K562 (cell line): ENCODE data around the gene PLA2G2E. TPM values are rescaled to one million over a fixed set of nuclear protein-coding genes. Genes with fewer than 3 reads are reported as not detected.
"Not testable (repeated sequence)": the region's sequence is repeated elsewhere in the genome, so short reads cannot be mapped to it uniquely, and the experiment has no call there.

Experiments used
- ATAC-seq: fragments of 200-7000 bp; cut with Tn5 transposase; 3 replicates; pipeline ENCODE4 v1.9.1; 2020; ENCODE audit warnings: moderate library complexity
- BruUV-seq: library from RNA; stranded (reverse); fragments of 400-500 nt; replicated peaks from 2 replicates; lab custom pipeline; 2021; lab: Mats Ljungman, UMichigan
- CTCF ChIA-PET: fragments of 300-600 bp; formaldehyde crosslinking; extraction: SDS; loops from one replicate; lab custom pipeline; 2021; ENCODE audit warnings: low intra/inter-chr PET ratio; lab: Yijun Ruan, JAX
- POLR2A ChIA-PET: fragments of 300-600, 350-650 bp; sonication (Branson Sonifier 250); formaldehyde crosslinking; extraction: SDS; loops from one replicate; lab custom pipeline; 2021; ENCODE audit warnings: antibody characterized with exemption, inconsistent platforms; lab: Yijun Ruan, JAX
- DNase-seq, 4 experiments: peaks; one replicate each; pipeline versions ENCODE4 v3.0.0 to v3.0.0-alpha.2; 2011 to 2018; ENCODE audit warnings: low spot score in 3 of 4, mixed read lengths in 3 of 4; ENCODE audit errors: extremely low read depth in 1 of 4
- FAIRE-seq: peaks from 2 replicates; lab custom pipeline; 2011; peaks lifted over from hg19 to GRCh38; lab: Jason Lieb, UNC
- H2AFZ ChIP-seq: 2 replicates; pipeline ENCODE4 v1.6.0; 2011; ENCODE audit warnings: low read depth, low read length, control low read depth, inconsistent platforms
- H3K27ac ChIP-seq: fragments of 200-600 bp; 3 replicates; pipeline ENCODE4 v1.8.0; 2011; ENCODE audit warnings: low read depth, mild to moderate bottlenecking, control low read depth, inconsistent platforms, low read length, moderate library complexity, mixed read lengths; ENCODE audit errors: extremely low read depth
- H3K27me3 ChIP-seq, 2 experiments: fragments of 300-600 bp in 1 of 2; 2 replicates in 1 of 2; 3 replicates in 1 of 2; pipeline versions ENCODE4 v1.6.0 to v1.8.0; 2011; ENCODE audit warnings: inconsistent platforms in 2 of 2, low read length in 2 of 2, mild to moderate bottlenecking in 1 of 2, mixed read lengths in 1 of 2, moderate library complexity in 1 of 2; ENCODE audit not compliant: control insufficient read depth in 2 of 2, insufficient read depth in 2 of 2
- H3K36me3 ChIP-seq: fragments of 300-600 bp; 3 replicates; pipeline ENCODE4 v1.8.0; 2011; ENCODE audit warnings: mild to moderate bottlenecking, low read length, inconsistent platforms; ENCODE audit not compliant: control insufficient read depth, insufficient read depth
- H3K4me1 ChIP-seq, 2 experiments: fragments of 200-600 bp in 1 of 2; replicated peaks in 1 of 2; 2 replicates in 1 of 2; 3 replicates in 1 of 2; pipeline versions ENCODE4 v1.5.1 to v1.8.0; 2011; ENCODE audit warnings: inconsistent platforms in 2 of 2, low read length in 2 of 2, mild to moderate bottlenecking in 1 of 2, mixed read lengths in 1 of 2, moderate library complexity in 1 of 2; ENCODE audit not compliant: control insufficient read depth in 2 of 2, insufficient read depth in 2 of 2
- H3K4me2 ChIP-seq: 2 replicates; pipeline ENCODE4 v1.6.1; 2011; ENCODE audit warnings: low read length, control low read depth, inconsistent platforms, mixed read lengths; ENCODE audit not compliant: insufficient read depth
- H3K4me3 ChIP-seq: fragments of 200-600 bp; sonication (generic), shearing (Covaris generic); 2 replicates; pipeline ENCODE4 v1.5.1; 2016; ENCODE audit warnings: control low read depth, inconsistent platforms
- H3K79me2 ChIP-seq: fragments of 200-600 bp; 3 replicates; pipeline ENCODE4 v1.8.0; 2011; ENCODE audit warnings: low read length, inconsistent platforms; ENCODE audit not compliant: control insufficient read depth, insufficient read depth
- H3K9ac ChIP-seq, 2 experiments: 2 replicates each; pipeline versions ENCODE4 v1.6.0 to v1.6.1; 2011; ENCODE audit warnings: low read depth in 2 of 2, low read length in 2 of 2, control low read depth in 1 of 2, inconsistent platforms in 1 of 2, mild to moderate bottlenecking in 1 of 2, mixed read lengths in 1 of 2; ENCODE audit not compliant: insufficient read depth in 1 of 2
- H3K9me1 ChIP-seq: one replicate; pipeline ENCODE4 v1.6.0; 2011; ENCODE audit warnings: inconsistent platforms, mild to moderate bottlenecking, low read length, moderate library complexity; ENCODE audit not compliant: control insufficient read depth, insufficient read depth
- H3K9me3 ChIP-seq: replicated peaks from 2 replicates; pipeline ENCODE4 v1.5.1; 2011; ENCODE audit warnings: low read depth, low read length, inconsistent platforms; ENCODE audit not compliant: control insufficient read depth, insufficient read depth
- H4K20me1 ChIP-seq: replicated peaks from 2 replicates; pipeline ENCODE4 v1.6.1; 2011; ENCODE audit warnings: low read length, inconsistent platforms, mixed read lengths; ENCODE audit not compliant: control insufficient read depth, insufficient read depth
- HNRNPL ChIP-seq: fragments of 200-400 bp; formaldehyde crosslinking; IDR thresholded peaks from 2 replicates; pipeline ENCODE4 v1.6.1; 2017; ENCODE audit warnings: low read depth, mild to moderate bottlenecking, low read length
- WGBS: fragments of 100-300 bp; shearing (Covaris generic); methylation state at CpG from one replicate; pipeline ENCODE4 v1.1.6; 2016; ENCODE audit warnings: low coverage, mixed read lengths; ENCODE audit not compliant: insufficient coverage; ENCODE audit errors: missing lambda C conversion rate; 5-methylcytosine and 5-hydroxymethylcytosine counted together
- in situ Hi-C: fragments of 300-500 bp; cut with MboI; formaldehyde crosslinking; loops from 4 replicates; pipeline ENCODE4 v1.15.0; 2018; ENCODE audit warnings: inconsistent platforms, mixed read lengths
- intact Hi-C: fragments of 100-400 bp; cut with micrococcal nuclease; formaldehyde crosslinking; loops from 2 replicates; pipeline ENCODE4 v1.14.2; 2022
- polyA plus RNA-seq, 8 experiments: library from polyadenylated mRNA; depleted of rRNA in 4 of 8; stranded (reverse) in 5 of 8; unstranded in 3 of 8; fragments of >200 nt; fragmentation: Nextera tagmentation in 2 of 8; fragmentation: Illumina TruSeq in 1 of 8; extraction: Ambion mirVana in 2 of 8; extraction: Trizol in 1 of 8; gene quantifications; 2 replicates each; pipeline versions ENCODE4 v1.2.1 to v1.2.3, GENCODE V29; 2011 to 2014; ENCODE audit warnings: inconsistent platforms in 1 of 8, missing spikeins in 1 of 8
- total RNA-seq, 7 experiments: library from RNA; depleted of rRNA in 6 of 7; stranded (reverse); fragments of >200 nt in 6 of 7; fragmentation: Illumina TruSeq in 2 of 7; extraction: Trizol in 2 of 7; gene quantifications; 2 replicates each; pipeline versions ENCODE4 v1.2.1 to v1.2.3, GENCODE V29; 2011 to 2021; ENCODE audit warnings: low replicate concordance in 1 of 7
- TF ChIP-seq, protein P1 (sequence below): fragments of 250-450 bp; sonication (Bioruptor Pico); IDR thresholded peaks from 2 replicates; pipeline ENCODE4 v1.5.0; 2021

Gene PLA2G2E
- total and polyA plus RNA-seq, 9 of the 15 experiments (the other 6 are each of a cell fraction or from before 2014, with no cell fraction given) = not detected

GRCh38 chr1:19932866-19933265 is 9.4 kb upstream of the PLA2G2E start (continued):
- TF ChIP-seq, protein P1, sequence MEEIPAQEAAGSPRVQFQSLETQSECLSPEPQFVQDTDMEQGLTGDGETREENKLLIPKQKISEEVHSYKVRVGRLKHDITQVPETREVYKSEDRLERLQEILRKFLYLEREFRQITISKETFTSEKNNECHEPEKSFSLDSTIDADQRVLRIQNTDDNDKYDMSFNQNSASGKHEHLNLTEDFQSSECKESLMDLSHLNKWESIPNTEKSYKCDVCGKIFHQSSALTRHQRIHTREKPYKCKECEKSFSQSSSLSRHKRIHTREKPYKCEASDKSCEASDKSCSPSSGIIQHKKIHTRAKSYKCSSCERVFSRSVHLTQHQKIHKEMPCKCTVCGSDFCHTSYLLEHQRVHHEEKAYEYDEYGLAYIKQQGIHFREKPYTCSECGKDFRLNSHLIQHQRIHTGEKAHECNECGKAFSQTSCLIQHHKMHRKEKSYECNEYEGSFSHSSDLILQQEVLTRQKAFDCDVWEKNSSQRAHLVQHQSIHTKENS (CRISPR knock-in tag) = no peak
- no peak for TF ChIP-seq HNRNPL

DNA sequence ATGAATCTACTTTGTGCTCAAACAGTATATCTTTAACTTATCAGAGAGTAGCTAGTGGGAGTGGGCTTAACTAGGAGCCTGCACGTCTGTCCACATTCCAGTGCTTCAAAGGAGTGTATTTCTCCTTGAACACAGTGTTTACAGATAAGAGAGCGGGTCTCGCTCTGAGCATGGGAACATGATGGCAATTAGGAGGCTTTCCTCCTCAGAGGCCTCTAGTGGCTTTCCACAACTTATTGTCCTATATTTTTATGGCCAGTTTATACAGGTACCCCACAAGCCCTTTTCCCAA is 3.7 kb upstream of the PLA2G2E start:
- DNase-seq, intact Hi-C loops, CTCF ChIA-PET: not testable (repeated sequence)

More for the DNA sequence above, 3.7 kb upstream of the PLA2G2E start:
- in situ Hi-C loops = loop anchor here (5.0 kb wide), 1 partner anchor 570 kb away; no protein-coding TSS in a partner anchor
- ATAC-seq, H2AFZ ChIP-seq, H3K9me1 ChIP-seq, H3K4me2 ChIP-seq, H3K9ac ChIP-seq, H3K36me3 ChIP-seq, H3K9me3 ChIP-seq, H3K27ac ChIP-seq, H3K4me1 ChIP-seq, FAIRE-seq, H3K79me2 ChIP-seq, BruUV-seq, H4K20me1 ChIP-seq, H3K4me3 ChIP-seq: not testable (repeated sequence)
- peaks cover 33 to 46% of the 10 kb centered on the region in 2 experiments for H3K27me3 ChIP-seq
- WGBS = 0% methylated on average over 3 of the region's 3 CpGs
- POLR2A ChIA-PET = interaction anchor here (1.0 kb wide), 1 partner anchor 79 kb away, joined by 3 read pairs; no protein-coding TSS in a partner anchor
